ENCODE results near the gene UBAC2.

Gene UBAC2

GRCh38 chr13:99273128-99273527 lies 72.5 kb downstream of the UBAC2 start:
- DNase-seq = no peak

- DNase-seq = peak; percentile 32
Observed at GRCh38 chr13:99275093-99275469, 74.4 kb downstream of the UBAC2 start.

- no peak for DNase-seq
Observed at GRCh38 chr13:99276706-99277105, 76.1 kb downstream of the UBAC2 start.

GRCh38 chr13:99277629-99278028 lies 77.0 kb downstream of the UBAC2 start:
- DNase-seq = no peak

- DNase-seq = no peak
Observed at GRCh38 chr13:99278200-99278599, 77.5 kb downstream of the UBAC2 start.

DNA sequence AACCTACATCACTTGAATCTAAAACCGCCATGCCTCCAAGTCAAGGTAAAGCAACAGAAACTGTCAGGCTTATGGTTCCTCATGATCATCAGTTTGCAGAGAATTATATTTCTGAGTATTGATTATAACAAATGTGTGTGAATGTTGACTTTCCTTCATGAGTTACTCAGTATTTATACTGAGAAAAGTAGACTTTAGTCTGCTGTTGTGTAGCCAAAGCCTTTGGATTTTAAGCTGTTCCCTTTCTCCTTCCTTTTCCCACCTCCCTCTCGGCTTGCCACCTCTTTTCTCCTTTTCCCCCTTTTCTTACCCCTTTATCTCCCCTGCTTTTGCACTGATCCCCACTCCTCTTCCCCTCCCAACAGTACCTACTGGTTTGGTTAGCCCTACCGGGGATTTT lies 78.2 kb downstream of the UBAC2 start:
- no peak for DNase-seq

GRCh38 chr13:99279637-99280036 lies 79.0 kb downstream of the UBAC2 start:
- no peak for DNase-seq

DNA sequence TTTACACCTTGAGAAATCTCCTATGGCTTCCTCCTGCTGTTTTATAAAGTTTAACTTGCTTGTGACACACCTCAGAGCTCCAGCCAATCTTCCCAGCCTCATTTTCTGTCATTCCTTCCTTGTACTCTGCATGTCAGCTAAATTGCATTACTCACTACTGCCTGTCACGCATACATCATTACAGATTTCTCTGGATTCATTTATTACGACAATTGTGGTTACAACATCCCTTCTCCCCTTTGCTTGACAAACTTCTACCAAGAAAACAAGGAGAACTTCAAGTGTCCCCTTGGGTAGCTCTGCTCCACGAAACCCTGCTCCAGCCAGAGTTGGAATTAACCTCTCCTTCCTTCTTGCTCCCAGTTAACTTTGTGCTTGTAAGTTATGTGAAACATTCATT lies 79.5 kb downstream of the UBAC2 start:
- no peak for DNase-seq

GRCh38 chr13:99281811-99282263 lies 81.2 kb downstream of the UBAC2 start:
- DNase-seq = peak; percentile 56

DNA sequence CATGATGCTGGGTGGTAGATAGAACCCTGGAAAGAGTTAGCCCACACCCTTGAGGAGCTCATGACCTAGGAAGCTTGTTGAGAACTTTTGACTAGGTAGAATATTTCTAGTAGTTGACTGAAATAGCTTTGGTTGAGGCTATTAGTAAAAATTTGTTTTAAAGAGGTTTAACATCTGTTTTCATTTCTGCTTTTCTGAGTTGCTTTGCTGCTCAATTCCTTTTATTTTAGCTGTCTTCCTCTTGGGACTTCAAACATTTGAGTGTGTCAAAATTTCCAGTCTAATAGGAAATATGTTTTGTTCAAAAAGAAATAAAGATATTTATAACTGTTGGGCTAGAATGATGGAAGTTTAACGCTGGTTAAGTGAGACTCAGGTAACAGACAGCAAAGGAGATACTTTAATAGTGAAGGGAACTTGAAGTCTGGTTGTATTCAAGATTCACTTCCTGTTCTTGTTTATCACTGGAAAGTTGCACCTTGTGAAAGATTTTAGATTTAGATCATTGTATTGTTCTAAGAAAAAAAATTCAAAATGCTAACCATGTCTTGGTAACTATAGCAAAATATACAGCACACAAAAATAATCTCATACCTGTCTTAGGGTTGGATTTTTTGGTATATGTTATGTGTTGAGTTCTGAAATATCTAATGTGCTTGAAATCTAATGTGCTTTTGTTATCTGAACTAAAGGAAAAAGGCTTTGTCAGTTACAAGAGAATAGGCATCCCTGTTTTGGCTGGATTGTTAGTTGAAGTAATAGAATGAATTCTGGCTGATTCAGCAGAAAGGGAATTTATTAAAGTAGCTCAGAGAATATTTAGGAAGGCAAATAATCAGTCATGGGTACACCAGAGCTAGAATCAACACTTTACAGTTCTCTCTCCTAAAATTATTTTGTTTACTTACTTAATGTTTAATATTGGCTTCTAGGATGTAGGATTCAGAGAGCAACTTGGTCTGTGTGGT lies 81.9 kb downstream of the UBAC2 start:
- DNase-seq = no peak

DNA sequence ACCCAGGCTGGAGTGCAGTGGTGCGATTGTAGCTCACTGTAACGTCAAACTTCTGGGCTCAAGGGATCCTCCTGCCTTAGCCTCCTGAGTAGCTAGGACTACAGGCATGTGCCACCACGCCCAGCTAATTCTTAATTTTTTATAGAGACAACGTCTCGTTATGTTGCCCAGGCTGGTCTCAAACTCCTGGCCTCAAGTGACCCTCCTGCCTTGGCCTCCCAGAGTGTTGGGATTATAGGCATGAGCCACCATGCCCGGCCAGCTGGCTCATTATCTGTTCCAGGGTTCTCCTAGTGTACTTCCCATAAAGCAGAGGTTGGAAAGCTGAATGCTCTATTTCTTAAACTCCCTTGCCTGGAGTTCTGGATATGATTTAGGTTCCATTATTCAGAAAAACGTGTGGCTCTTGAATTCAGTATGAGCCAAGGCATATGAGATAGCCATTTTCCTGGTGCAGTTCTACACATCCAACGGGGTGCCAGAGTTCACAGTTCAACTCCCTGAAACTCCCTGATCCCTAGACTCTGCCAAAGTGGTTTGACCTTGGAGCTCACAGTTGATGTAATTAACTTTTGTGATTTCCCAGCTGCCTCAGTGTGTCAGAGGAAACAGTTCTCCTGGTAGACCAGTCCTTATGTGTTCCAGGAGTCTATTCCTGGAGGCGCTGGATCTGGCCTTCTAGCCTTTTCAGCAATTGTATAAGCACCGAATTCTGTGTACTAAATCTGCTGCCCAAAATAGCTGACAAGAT lies 85.0 kb downstream of the UBAC2 start:
- no peak for DNase-seq

DNA sequence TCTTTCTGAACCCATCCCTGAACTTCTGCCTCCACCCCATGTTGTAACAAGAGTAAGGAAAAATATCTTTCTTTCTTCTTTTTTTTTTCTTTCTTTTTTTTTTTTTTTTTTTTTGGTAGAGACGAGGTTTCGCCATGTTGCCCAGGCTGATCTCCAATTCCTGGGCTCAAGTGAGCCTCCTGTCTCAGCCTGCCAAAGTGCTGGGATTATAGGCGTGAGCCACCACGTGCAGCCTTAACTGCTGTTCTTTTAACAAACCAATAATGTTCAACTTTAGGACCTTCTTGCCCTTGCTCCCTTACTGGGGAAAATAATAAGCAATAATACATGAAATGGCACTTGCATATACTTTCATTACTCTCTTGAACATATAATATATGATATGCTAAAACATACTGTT lies 86.9 kb downstream of the UBAC2 start:
- DNase-seq = no peak

- DNase-seq = peak; percentile 63
Observed at GRCh38 chr13:99288089-99288488, 87.4 kb downstream of the UBAC2 start.

DNA sequence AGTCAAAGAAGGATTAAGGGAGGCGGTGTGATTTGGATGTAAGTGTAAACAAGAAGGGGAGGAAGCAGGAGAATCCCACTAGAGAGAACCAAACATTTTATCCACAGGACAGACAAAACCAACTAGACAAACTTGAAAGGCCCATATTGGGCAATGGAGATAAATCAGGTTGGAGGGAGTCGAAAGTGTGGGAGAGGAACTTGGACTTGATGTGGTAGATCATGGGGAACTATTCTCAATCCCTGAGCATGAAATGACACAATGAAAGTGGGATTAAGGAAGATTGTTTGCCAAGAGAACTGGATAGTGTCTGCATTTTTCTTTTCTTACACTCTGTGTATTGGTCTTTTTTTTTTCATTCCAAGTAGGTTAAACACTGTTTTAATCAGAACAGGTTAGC lies 88.6 kb downstream of the UBAC2 start:
- DNase-seq = no peak

DNA sequence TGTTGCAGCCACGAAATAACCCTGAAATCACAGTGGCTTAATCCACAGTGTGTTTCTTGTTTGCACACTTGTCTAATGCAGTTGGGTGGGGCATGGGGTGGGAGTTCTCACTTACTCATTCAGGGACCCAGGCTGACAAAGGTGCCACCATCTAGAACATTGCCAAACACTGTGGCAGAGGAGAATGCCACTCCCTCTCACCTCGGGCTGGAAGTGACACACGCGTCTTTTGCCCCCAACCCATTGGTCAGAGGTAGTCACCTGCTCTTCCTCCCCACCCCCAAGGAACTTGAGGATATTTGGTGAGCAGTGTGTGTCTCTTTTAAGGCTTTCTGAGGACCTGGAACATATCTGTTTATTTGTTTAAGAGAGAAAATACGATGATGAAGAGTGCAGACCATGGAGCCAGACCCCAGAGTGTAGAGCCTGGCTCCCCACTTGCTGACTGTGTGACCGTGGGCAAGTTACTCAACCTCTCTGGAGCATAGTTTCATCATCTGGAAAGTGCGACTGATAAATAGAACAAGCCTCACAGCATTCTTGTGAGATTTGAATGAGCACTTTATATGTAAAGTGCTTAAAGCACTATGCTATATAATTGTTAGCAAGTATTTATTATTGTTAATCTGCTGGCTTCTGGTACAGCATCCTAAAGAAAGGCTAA lies 89.2 kb downstream of the UBAC2 start:
- DNase-seq = peak; percentile 60

DNA sequence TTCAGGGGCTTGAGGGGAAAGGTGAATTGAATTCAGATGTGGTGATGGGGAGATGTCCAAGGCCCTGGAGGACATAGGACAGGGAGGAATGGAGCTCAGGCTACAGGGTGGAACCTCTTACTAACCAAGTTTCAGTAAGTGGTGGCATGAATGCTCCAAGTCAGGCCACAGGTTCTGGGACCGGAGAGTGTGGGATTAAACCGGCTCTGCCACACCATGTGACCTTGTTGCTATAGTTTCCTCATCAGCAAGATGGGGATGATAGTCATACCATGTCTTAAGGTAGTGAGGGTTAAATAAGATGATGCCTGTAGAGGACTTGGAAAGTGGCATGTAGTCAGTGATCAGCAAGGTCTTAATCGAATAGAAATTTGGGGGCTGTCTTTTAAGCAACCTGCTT lies 90.2 kb downstream of the UBAC2 start:
- peak; percentile 31 for DNase-seq

- DNase-seq = no peak
Observed at GRCh38 chr13:99293178-99293577, 92.5 kb downstream of the UBAC2 start.

DNA sequence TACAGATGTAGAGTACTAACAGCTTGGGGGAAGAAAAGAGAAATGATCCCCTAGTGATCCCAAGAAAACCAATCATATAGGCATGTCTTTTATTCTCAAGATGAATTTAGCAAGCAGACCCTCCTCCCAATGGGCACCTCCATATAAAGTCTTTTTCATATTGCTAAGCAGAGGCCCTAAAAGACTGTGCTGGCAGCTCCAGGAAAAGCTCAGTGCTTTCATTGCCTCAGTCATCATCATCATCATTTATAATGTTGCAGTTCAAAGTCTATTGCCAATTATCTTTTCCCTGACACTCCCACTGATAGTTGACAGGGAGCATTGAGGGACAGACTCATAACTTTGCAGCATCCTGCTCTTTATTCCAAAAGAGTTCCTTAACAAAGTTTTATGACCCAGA lies 93.5 kb downstream of the UBAC2 start:
- DNase-seq = no peak

DNA sequence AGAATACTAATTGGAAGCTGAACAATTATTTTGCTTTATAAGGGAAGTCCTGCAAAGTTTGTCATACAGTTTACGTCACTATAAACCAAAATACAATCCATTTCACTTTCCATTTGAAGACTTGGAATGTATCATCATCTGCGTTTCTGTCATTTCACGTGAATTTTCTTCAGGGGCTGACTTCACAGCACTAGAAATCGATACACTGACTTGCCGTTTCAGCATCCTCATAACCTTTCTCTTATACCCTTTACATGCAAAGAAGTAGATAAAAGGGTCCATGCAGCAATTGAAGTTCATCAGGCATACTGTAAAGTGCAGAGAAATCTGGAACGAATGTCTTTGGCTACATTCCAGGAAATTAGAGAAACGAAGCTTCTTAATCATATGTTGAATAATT lies 94.3 kb downstream of the UBAC2 start:
- DNase-seq = no peak

DNA sequence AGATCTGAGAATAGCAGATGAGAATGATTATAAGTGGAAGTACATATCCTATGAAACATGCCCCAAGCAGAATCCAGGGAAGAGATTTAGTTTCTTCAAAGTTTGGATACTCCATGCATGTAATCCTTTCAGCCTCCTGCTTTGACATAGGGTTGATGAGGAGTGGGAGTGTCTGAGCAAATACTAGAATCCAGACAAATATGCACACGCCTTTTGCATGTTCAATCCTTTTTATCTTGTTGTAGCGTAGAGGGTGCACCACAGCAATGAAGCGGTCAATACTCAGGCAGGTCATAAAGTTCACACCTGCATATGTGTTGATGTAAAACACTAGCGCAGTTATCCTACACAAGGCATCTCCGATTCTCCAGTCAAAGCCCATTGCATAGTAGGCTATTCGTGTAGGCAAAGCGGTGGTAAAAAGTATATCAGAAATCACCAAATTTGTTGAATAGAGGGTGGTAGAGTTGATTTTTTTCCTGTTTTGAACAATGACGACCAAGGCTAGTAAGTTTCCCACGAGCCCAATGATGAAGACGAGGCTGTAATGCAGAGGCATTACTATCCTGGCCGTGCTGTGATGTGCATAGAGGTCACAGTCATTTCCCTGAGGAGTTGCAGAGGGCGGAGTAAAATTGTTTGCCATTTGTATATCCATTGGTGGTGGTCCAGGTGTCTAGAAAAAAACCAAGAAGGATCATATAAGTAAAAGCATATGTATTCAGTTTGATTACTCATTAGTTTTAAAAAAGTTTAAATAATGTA lies 95.0 kb downstream of the UBAC2 start:
- DNase-seq = no peak

DNA sequence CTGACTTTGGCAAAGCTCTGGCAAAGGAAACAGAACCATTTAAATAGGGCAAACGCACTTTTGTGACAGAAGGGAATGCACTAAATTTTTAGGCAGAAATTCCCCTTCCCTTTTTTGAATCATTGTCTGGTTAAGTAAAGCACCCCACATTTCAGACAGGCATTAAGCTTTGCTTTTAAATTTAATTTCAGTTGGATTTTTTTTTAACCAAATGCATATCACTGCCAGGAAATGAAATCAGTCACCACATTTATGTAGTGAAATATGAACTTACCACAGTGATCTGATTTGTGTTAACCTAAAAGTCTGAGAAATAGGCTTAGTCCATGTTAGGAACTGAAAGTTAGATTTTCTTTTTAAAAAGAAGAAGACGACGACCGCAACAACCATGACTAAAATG lies 95.7 kb downstream of the UBAC2 start:
- no peak for DNase-seq

DNA sequence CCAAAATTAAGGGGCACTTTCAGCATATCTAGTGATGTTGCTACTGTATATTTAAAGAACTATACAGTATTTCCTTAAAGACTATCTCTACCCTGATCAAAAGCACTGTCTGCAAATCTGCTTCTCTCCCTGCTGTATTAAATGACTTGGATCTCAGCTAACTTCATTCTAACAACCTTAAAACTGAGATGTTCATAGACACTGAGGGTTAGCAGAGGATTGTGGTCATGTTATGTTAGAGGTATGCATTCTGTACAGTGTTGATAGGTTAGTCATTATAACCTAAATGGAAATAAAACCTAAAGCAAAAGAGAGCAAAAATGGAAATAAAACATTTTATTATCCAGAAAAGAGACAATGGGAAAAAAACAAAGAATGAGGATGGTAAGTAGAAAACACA lies 96.7 kb downstream of the UBAC2 start:
- DNase-seq = no peak

DNA sequence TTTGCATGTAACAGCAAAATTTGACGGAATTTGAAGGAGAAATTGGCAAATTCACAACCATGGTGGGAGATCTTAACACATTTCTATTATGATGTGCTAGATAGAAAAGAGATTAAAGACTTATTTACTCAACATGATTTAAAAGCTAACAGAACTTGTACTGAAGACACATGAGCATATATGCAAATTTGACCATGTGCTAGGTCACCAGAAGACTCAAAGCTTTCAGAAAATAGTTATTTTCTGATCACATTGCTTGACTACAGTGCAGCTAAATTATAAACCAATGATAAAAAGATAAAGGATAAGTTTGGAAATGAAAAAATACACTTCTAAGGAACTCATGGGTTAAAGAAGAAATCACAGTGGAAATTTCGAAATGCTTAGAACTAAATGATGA lies 97.4 kb downstream of the UBAC2 start:
- DNase-seq = no peak

Data from activated naive CD4-positive, alpha-beta T cell treated with Interleukin-2 at 50 U/mL for 16 hours (primary cell).